Measurements from ENCODE around the gene SLC6A19. TPM values are rescaled to one million over a fixed set of nuclear protein-coding genes. Genes with fewer than 3 reads are reported as not detected.

Gene SLC6A19
- total and polyA plus RNA-seq, 10 of the 15 experiments (the other 5 are each of a cell fraction or from before 2014, with no cell fraction given), result 0.01 to 0.03 TPM; not detected in 8

- CTCF ChIA-PET, result no interaction called here
- in situ Hi-C loops (cut with MboI), result no loop called here
- TF ChIP-seq GATAD2B (conservative IDR thresholded peaks at IDR 0.05; ENCODE audit: low read depth) (no peak), CUX1 (IDR thresholded peaks at IDR 0.05; ENCODE audit: insufficient replicate concordance, low read depth, low read length) (no peak), RELA (IDR thresholded peaks at IDR 0.05; ENCODE audit: borderline replicate concordance, partially characterized antibody) (no peak), BACH1 (IDR thresholded peaks at IDR 0.05; ENCODE audit: borderline replicate concordance) (no peak), ZNF24 (IDR thresholded peaks at IDR 0.05) (no peak), CTCF (IDR thresholded peaks at IDR 0.05 in 2 of 3, conservative IDR thresholded peaks at IDR 0.05 in 1 of 3; ENCODE audit: control insufficient read depth in 2 of 3, extremely low read depth in 1 of 3, insufficient read depth in 1 of 3, low read depth in 3 of 3, low read length in 3 of 3) (no peak), CHD2 (IDR thresholded peaks at IDR 0.05; ENCODE audit: borderline replicate concordance, low read depth, low read length) (no peak), RFX5 (IDR thresholded peaks at IDR 0.05; ENCODE audit: low read depth, low read length) (no peak), IRF5 (IDR thresholded peaks at IDR 0.05; ENCODE audit: borderline replicate concordance) (no peak), HCFC1 (IDR thresholded peaks at IDR 0.05; ENCODE audit: low read length) (no peak), MLLT1 (IDR thresholded peaks at IDR 0.05) (no peak), KDM1A (IDR thresholded peaks at IDR 0.05; ENCODE audit: borderline replicate concordance) (no peak), CBFB (IDR thresholded peaks at IDR 0.05; ENCODE audit: low read depth) (no peak)
Observed at GRCh38 chr5:1177826-1178528, 23.4 kb upstream of the SLC6A19 start.

More at GRCh38 chr5:1177826-1178528, 23.4 kb upstream of the SLC6A19 start:
- H3K4me1 ChIP-seq (ENCODE audit: control insufficient read depth, insufficient read depth, low read length), result no peaks in the 10 kb centered on the region
- no peaks in the 10 kb centered on the region for H4K20me1 ChIP-seq (ENCODE audit: control insufficient read depth, insufficient read depth)
- ATAC-seq (no peak), FAIRE-seq (no peak), DNase-seq (ENCODE audit: low read depth, low spot score) (no peak)
- H3K36me3 ChIP-seq (ENCODE audit: control insufficient read depth in 2 of 2, insufficient read depth in 2 of 2, low read length in 1 of 2), result no peaks in the 10 kb centered on the region
- H3K9me3 ChIP-seq (replicated peaks; ENCODE audit: control insufficient read depth, insufficient read depth, low read length), result no peaks in the 10 kb centered on the region
- H3K4me2 ChIP-seq (ENCODE audit: control insufficient read depth, insufficient read depth), result no peak overlapping the region
- intact Hi-C loops (cut with micrococcal nuclease; ENCODE audit: unreplicated experiment), result no loop called here
- no peak overlapping the region for H2AFZ ChIP-seq (ENCODE audit: control insufficient read depth, low read depth, low read length)
- BruUV-seq (replicated peaks), result no TSS peak
- no peak overlapping the region for H3K27ac ChIP-seq (ENCODE audit: control insufficient read depth, insufficient read depth)
- ChIA-PET RAD21 (ENCODE audit: unreplicated experiment) (no interaction called here), SMC1A (ENCODE audit: uncharacterized antibody, unreplicated experiment) (no interaction called here), POLR2A (no interaction called here)
- no peak overlapping the region for H3K9ac ChIP-seq (ENCODE audit: control insufficient read depth, insufficient read depth, low read length)
- 46% methylated on average over 8 of the region's 30 CpGs for WGBS (ENCODE audit: insufficient coverage, insufficient replicate concordance, low lambda C conversion rate, missing lambda C conversion rate)
- no peaks in the 10 kb centered on the region for H3K79me2 ChIP-seq (ENCODE audit: control insufficient read depth, insufficient read depth, low read length)
- no peaks in the 10 kb centered on the region for H3K27me3 ChIP-seq (replicated peaks in 1 of 2; ENCODE audit: control insufficient read depth in 2 of 2, insufficient read depth in 2 of 2, low read length in 1 of 2)
- no peak overlapping the region for H3K4me3 ChIP-seq

All from GM12878 (cell line).